HG03558 (cell line): Measurements from ENCODE around the gene HTR2B.
"Not testable (repeated sequence)": the region's sequence is repeated elsewhere in the genome, so short reads cannot be mapped to it uniquely, and the experiment has no call there.

Experiments
- ATAC-seq: cut with Tn5 transposase; IDR thresholded peaks from one replicate; pipeline ENCODE4 v1.9.1; 2021; ENCODE audit warnings: moderate number of reproducible peaks; ENCODE audit not compliant: unreplicated experiment; ENCODE audit errors: extremely low read depth

Gene HTR2B

DNA sequence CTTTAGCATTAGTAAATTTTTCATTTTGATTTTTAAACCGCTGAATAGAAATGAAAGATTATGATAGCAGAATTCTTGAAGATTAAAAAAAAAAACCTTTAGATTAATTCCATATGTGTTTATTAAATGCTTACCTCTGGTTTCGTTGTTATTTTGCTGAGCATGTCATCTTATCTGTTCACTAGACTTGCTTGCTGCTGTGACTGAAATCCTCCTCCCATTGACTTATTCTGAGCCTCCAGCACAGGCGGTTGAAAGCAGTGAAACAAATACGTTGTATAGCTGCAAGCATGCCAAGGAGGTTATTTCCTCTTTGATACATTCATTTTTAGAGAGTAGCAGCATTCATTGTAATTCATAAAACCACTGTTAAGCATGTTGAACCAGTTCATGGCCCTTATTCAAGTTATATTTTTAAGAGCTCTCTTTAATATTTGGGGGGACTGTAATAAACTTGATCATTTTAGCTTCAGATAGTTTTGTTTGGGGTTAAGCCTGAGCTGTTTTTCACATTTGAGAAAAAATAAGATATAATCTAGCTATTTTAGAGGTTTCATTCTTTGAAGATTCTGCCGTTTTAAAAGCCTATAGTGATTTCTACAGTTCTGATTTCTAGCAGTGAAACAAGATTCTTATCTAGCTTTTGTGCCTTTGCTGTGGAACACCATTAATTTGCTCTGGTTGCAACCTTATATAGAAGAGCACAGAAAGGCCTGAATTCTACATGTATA is at the start of gene HTR2B:
Gene HTR2B (minus strand): TSS at position 205 of the 731 bp plus-strand sequence. CDS start 1,278 bp downstream, outside the sequence.
- no peak for ATAC-seq

DNA sequence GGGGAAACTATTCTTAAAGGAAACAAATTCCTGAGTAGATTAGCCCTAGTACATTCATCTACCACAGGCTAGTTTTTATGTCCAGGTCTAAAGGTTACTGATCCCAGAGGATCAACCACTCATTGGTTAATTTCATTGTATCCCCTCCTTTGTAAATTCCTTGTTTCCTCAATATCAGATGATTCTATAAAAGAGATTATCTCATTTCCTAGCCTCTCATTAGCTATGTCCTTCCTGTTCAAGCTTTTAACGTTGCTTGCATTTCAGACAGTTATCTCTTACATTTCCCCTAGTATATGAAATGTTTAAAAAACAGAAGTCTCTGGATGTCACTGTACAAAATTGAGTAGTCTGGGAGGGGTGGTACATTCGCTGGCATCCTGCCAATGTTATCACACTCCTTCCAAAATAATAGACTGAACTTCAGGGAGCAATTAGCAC is 49.4 kb upstream of the HTR2B start:
- ATAC-seq = no peak

DNA sequence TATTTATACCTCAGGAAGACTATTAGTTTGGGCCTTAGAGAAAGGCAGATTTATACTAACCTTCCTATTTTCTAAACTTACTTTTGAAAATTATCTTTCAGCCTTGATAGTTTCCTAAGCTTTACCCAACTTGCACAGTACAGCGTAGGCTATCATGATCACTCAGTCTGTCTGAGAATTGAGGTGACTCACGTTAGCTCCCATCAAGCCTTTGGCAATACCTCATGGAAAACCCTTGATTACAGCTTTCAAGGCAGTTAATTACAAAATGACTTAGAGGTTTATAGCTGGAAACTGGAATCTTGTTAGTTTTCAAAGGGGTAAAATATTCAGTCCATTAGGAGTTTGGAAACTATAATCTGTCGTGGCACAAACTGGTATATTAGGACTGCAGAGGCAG is 47.2 kb upstream of the HTR2B start:
- ATAC-seq = no peak

DNA sequence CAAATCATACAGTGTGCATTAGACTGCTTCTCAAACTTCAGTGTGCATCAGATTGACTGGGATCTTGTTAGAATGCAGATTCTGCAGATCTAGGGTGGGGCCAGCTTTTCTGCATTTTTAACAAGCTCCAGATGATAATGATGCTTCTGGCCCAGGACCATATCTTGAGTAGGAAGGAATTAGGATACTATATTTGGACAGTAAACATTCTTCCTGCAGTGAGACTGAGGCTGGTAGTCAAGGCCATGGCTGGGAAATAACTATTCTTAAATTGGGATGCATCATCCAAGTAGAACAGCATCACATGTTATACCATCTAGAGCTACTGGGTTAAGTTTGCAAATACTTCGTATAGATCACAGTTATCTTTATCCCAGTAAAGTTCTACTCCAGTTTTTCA is 45.2 kb upstream of the HTR2B start:
- ATAC-seq = no peak

- no peak for ATAC-seq
Measured at GRCh38 chr2:231169488-231169887, 44.6 kb upstream of the HTR2B start.

GRCh38 chr2:231168460-231169139 is 43.8 kb upstream of the HTR2B start:
- no peak for ATAC-seq

DNA sequence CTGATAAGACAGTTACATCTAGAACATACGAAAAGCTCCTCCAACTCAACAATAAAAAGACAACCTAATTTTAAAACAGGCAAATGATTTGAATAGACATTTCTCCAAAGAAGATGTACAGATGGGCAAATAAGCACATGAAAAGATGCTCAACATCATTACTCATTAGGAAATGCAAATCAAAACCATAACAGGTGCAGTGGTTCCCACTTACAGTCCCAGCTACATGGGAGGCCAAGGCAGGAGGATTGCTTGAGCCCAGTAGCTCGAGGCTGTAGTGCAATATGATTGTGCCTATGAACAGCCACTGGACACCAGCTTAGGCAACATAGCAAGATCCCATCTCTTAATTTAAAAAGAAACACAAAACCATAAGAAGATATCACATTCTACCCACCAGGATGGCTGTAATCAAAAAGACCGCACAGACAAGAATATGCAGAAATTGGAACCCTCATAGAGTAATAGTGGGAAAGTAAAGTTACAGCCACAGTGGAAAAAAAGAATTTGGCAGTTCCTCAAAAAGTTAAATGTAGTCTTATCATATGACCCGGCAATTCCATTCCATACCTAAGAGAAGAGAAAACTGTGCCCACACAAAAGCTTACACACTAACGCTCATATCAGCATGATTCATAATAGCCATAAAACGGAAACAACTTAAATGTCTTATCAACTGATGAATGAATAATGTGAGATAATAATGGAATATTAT is 43.1 kb upstream of the HTR2B start:
- ATAC-seq = no peak

- no peak for ATAC-seq
Measured at GRCh38 chr2:231163414-231164095, 38.7 kb upstream of the HTR2B start.

DNA sequence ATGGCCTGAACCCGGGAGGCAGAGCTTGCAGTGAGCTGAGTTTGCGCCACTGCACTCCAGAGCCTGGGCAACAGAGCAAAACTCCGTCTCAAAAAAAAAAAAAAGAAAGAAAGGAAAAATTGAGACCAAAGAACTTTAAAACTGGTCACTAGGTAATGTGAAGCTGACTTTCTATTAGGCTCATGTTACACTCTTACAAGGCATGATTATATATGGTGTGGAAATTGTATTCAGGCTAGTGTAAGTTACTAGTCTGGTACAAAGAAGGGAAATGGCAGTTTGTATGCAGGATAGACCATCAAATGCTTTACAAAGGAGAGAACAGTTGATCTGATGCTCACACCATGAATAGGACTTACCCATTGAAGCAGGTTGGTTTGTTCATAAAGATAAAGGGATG is 38.2 kb upstream of the HTR2B start:
- no peak for ATAC-seq

DNA sequence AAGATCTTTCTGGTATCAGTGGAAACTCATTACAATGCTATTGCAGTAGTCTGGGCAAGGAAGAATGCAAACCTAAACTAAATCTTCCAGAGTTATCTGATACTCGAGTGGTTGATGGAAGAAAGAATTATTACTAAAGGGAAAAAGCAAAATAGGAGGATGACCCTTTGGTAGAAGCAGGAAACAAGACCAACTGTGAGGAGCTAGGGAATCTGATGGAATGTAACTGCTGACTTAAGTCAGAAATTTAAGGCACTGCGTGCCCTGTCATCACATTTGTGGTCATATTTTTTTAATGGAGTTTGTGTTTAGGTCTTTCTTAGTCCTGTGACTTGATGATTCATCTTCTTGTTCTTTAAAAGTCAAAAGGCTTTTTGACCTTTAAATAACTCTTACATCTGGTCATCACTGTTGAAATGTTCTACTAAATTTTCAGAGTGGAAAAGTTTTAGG is 37.1 kb upstream of the HTR2B start:
- no peak for ATAC-seq

GRCh38 chr2:231161252-231161839 is 36.5 kb upstream of the HTR2B start:
- ATAC-seq = no peak

DNA sequence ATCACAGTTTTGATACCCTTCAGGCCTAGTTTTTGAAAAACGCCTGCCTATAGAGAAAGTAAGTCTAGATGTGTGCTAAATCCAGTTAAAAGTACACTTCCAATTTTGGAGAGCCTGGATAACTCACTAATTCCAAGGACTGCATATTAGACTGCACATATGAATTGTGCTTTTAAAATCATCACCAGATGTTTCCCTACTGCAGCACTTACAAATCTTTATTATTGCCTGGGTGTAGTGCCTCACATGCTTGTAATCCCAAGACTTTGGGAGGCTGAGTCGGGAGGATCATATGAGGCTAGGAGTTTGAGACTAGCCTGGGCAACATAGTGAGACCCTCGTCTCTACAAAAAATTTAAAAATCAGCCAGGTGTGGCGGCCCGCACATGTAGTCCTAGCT is 35.9 kb upstream of the HTR2B start:
- ATAC-seq = no peak

- ATAC-seq = no peak
Measured at GRCh38 chr2:231159306-231159705, 34.5 kb upstream of the HTR2B start.

DNA sequence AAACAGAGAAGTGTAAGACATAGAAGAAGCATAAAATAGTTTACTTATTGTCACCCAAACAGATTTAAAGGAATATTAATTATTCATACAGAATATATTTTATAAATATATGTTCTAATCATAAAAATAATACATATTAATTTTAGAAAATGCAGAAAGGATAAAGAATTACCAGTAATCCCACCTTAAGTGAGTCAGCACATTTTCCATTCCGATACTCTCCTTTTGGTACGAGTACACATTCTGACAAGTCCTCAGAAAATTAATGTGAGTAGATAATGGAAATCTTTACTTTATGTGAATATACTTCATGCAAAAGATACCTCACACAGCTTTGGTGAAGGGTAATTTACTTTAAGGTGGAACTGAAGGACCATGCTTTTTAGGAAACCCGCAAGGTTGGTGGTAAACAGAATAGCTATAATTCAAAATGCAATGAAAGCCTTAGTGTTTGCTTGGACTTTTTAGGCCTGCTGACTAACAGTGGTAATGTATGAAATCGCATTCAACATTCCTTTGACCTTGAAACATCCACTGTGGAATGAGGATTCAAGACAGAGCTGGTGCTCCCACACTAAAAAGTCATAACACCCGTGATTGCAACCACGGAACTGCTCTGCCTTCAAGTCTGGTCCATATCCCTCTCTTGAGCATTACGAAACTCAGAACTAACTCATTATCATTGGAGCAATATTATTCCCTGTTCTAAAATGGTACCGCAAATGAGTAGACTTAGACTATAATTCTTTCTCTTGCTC is 28.1 kb upstream of the HTR2B start:
- ATAC-seq = no peak

GRCh38 chr2:231146665-231147064 is 21.8 kb upstream of the HTR2B start:
- ATAC-seq = no peak

DNA sequence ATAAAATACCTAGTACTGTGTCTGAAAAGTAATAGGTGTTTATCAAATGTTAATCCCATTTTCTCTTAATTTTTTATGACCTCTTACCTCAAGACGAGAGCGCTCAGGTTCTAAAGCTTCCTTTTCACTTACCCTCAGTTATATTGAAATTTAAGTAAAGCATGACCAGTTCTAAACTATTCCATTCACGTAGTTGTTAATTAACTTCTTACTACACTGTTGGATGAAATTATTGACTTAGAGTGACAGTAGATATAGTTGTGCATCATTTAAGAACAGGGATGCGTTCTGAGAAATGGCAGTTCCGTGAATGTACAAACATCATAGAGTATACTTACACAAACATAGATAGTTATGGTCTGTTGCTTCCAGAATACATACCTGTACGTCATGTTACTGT is 20.1 kb upstream of the HTR2B start:
- no peak for ATAC-seq

- not testable (repeated sequence) for ATAC-seq
Measured at GRCh38 chr2:231140808-231141207, 16.0 kb upstream of the HTR2B start.

DNA sequence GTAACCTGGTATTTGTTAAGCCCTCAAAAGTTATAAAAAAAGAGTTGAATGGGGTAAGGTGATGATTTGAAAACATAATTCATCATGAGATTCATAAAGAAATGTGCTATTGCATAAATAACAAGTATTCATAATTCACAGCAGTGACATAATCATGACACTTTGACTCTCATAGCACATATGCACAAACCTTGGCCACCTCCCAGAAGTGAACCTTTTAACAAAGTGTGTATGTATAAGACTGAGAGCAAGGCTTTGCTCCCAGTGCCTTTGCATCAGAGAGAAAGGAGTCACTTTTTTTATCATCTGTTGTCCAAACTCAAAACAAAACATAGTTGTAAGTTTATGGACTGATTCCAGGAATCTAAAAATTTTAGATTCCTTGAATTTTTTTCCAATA is 15.0 kb upstream of the HTR2B start:
- no peak for ATAC-seq

DNA sequence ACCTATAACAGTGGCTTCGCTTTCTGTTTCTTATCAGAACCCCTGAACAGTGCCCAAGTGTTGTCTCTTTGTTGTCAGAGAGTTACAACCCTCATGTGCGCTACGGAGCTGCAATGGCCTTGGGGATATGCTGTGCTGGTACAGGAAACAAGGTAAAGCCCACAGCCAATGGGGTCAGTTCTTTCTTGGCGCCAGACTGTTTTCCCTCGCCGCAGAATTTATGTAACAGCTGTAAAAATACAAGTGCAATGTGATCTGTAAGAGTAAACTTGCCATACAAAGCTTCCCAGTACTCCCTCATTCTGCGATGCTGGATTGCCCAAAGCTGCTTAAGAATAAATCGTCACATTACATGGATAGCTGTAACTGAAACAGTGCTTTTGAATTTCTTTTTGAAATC is 13.9 kb upstream of the HTR2B start:
- no peak for ATAC-seq
